Midbrain (tissue), 1 donor: ENCODE data around the gene TNS3.
"Not testable (repeated sequence)": the region's sequence is repeated elsewhere in the genome, so short reads cannot be mapped to it uniquely, and the experiment has no call there.

Source experiments
- DNase-seq: peaks from one replicate; lab custom pipeline; 2025; lab: John Stamatoyannopoulos, UW

The TNS3 gene

GRCh38 chr7:47472444-47473157 is 109.3 kb downstream of the TNS3 start:
- no peak for DNase-seq

GRCh38 chr7:47471831-47472230 is 110.1 kb downstream of the TNS3 start:
- no peak for DNase-seq

- no peak for DNase-seq
Measured at GRCh38 chr7:47471358-47471703, 110.6 kb downstream of the TNS3 start.

- no peak for DNase-seq
Measured at GRCh38 chr7:47470567-47471357, 111.1 kb downstream of the TNS3 start.

DNA sequence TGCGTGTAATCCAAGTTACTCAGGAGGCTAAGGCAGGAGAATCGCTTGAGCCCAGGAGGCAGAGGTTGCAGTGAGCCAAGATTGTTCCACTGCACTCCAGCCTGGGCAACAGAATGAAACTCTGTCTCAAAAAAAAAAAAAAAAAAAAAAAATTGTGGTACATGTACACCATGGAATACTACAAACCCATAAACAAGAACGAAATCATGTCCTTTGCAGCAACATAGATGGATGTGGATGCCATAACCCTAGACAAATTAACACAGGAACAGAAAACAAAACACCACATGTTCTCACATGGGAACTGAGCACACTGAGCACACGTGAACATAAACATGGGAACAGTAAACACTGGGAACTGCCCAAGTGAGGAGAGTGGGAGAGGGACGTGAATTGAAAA is 112.1 kb downstream of the TNS3 start:
- not testable (repeated sequence) for DNase-seq

DNA sequence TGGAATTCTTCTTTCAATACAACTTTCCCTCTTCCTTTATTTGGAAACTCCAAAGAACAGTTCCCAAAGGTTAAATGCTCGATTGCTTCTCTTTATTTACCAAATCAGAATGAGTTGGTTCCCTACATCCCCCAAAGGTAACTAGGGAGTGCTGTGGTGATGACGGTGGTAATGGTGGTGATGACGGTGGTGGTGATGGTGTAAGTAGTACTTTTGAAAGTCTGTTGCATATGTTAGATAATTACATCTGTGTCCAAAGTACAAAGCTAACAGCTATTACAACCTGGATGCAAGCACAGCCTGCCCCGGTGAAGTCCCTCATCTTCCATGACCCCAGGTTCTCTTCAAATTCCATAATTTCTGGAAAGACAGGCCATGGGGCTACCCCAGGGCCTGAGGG is 115.1 kb downstream of the TNS3 start:
- DNase-seq, result no peak

DNA sequence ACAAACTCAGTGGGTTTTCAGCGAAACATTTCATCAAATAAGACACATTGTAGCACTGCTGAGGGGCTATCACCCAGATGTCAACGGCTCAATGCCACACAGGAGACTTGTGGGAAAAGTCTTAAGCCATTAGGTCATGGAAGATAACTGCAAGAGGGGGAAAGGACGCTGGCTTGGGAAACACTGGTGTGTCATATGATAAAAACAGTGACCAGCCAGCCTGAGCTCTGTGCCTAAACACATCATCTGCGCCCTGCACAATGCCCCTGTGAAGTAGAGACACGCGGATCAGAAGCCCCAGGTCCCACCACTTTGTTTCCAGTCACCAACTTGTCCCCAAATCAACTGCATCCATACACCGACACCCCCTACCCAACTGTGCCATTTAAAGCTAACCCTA is 116.7 kb downstream of the TNS3 start:
- no peak for DNase-seq

DNA sequence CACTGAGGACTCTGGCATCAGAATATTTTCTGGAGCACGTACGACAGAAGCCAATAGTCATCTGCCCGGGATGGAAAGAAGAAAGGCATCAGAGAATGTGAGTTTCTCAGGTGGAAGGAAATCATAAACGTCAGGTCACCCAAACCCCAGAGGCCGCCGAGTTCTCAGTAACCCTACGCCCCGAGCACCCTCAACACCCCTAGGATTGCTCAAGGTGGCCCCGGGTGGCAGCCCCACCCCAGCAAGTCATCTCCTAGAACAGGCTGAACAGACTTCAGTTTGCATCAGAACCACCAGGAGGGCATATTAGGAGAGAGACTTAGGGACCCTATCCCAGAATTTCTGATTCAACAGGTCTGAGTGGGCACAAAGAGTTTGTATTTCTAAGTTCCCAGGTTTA is 117.6 kb downstream of the TNS3 start:
- no peak for DNase-seq

- no peak for DNase-seq
Measured at GRCh38 chr7:47461746-47462145, 120.2 kb downstream of the TNS3 start.

- no peak for DNase-seq
Measured at GRCh38 chr7:47461161-47461560, 120.8 kb downstream of the TNS3 start.

DNA sequence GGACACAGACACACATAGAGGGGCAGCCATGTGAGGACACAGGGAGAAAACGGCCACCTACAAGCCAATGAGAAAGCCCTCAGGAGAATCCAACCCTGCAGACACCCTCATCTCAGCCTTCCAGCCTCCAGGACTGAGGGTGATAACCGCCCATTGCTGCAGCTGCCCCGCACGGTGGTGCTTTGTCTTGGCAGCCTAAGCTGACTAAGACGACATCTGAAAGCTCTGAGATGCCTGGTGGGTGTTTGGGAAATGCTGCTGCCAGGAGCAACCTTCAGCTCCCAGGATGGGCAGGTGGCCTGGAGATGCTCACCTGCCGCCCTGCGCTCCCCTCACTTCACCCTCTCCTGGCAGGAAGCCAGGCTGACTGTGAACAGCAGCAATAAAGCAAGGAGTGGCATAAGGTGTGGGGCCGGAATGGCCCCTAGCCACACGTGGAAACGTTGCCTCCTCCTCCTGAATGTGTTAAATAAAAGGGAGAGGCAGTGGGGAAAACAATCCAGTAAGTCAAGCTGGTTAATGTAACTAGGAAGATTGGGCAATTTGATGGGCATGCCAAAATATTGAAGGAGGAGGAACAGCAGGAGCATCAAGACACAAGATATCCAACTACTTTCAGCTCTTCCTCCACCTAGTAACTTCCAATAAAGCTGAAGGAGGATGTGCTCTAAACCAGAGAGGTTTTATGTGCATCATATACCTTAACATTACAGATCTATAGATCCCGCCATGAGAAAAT is 121.5 kb downstream of the TNS3 start:
- no peak for DNase-seq

GRCh38 chr7:47458486-47458885 is 123.4 kb downstream of the TNS3 start:
- no peak for DNase-seq

DNA sequence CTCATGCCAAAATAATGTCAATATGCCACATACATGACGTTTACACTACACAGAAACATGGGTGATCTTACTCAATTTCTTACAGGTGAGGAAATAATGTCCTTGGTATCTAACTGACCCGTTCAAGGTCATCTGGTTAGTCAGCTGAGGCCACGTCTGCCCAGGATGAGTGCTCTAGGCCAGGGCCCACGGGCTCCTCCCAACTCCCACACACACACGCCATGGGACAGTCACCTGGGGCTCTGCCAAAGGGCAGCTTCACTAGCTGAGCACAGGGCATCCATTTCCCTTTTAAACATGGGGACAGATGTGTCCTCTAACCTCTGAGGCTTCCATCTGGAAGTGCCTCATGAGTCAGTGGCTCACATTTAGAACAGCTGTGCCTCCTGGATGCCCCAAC is 123.9 kb downstream of the TNS3 start:
- no peak for DNase-seq

GRCh38 chr7:47456210-47456955 is 125.5 kb downstream of the TNS3 start:
- DNase-seq, result no peak

- no peak for DNase-seq
Measured at GRCh38 chr7:47455872-47456185, 126.1 kb downstream of the TNS3 start.

DNA sequence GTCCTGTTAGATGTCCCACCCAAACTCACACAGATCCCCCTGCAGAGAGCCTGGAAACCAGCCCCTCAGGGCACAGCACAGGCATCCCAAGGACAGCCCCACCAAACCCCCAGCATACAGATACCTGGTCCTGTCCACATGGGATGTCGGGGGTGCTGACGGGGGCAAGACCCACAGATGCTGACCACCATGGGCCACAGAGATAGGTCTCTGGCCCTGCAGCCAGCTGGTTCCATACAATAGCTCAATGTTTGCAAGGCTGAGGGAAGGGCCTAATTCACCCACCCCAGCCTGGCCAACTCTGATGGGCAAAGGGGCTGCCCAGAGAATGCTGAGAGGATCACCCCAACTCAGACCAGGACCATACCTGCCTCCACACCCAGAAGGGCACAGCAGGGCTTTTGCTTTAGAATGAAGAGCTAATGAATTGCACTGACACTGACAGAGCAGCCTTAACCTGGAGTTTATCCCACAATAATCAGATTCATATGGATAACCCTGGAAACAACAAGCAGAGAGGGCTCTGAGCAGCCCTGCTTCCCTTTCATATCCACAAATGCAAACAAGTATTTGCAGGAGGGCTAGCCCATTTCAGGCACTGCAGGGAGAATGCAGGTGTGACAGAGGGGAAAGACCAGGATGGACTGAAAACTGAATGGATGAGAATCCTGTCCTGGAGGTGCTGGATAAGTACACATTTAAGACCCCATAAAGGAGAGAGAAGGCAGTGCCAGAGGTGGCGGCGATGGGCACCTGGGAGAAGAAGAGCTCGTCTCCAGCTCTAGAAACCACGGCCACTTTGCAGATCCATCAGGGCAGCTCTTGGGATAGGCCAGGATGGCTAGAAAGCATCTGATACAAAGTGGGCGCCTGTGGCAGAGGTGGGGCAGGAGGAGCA is 126.7 kb downstream of the TNS3 start:
- DNase-seq, result no peak

DNA sequence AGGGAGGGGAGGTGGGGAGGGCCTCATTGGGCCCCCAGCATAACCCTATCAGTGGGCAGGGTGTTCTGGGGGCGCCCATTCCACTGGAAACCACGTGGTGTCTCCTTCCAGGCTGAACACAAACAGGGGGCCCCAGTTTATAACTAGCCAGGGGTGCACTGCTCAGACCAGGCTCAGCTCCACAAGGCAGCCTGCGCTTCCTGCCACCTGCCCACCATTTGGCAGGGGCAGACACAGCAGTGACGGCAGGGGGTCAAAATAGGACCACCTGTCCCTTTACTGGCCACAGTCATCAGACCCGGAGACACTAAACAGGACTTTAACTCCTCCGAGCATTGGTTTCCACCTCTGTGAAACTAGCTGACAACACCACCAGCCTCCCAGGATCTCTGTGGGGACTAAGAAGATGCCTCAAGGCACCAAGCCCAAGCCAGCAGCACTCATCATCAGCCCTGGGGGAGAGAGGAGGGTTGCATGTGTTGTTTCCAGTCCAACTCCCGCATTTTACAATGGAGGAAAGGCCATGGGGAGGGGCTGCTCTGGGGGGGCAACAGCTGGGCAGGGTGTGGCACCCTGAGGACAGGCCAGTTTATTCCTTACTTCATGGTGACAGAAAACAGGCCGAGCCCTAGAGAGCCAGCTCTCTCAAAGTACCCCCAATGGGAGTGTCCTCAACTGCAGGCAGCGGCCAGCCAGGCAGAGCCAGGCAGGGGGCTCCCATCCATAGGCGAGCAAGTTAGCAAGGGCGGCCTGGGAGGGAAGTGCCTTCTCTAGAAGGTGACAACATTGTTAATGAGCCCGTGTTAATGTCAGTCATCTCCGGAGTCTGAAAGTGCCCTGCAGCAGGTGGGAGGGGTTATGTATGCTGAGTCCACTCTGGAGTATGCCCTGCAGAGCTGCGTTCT is 127.6 kb downstream of the TNS3 start:
- no peak for DNase-seq

GRCh38 chr7:47453093-47454061 is 128.5 kb downstream of the TNS3 start:
- peak; percentile 53 for DNase-seq

GRCh38 chr7:47452715-47453092 is 129.2 kb downstream of the TNS3 start:
- DNase-seq, result peak; percentile 53
